ENCODE results near the gene RRAGC.

GRCh38 chr1:38819516-38819915 lies 40.1 kb downstream of the RRAGC start:
- TF ChIP-seq CTCF (IDR thresholded peaks at IDR 0.05) (no peak), POLR2A (IDR thresholded peaks at IDR 0.05) (no peak), EP300 (IDR thresholded peaks at IDR 0.05) (no peak)

Data from sigmoid colon (tissue), 4 donors.